ENCODE measurements around the gene TBX4.

Gene TBX4

DNA sequence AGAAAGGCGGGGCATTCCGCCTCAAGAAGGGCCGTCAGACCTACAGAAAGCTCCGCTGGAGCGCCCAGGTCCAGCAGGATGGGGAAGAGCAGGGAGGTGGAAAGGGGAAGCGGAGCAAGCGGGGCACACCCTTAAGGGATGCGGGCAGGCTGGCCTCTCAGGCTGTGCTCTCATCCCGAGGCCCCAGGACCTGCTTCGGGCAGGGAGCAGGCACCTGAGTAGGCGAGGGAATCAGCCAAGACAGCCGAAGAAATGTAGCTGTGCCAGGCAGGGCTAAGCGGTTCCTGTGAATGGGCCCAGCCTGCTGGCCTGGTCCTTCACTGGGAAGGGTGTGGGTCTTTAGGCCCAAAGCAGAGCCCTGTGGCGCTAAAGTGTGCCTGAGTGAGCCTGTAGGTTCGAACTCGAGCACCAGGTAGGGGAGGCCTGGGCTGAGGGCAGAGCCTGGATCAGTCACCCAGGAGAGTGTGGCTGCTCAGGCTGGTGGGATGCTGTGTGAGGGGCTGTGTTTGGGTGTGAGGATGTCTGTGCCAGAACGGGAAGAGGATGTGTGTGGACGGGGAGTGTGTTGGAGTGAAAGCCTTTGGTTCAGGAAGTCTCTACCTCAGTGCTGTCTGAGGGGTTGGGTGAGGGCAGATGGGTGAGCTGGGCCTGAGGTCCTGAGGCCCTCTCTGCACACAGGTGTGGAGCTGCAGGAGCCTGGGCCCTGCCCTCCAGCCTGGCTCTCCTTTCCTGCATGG, 3.3 kb downstream of the TBX4 start:
- no peak for ATAC-seq

DNA sequence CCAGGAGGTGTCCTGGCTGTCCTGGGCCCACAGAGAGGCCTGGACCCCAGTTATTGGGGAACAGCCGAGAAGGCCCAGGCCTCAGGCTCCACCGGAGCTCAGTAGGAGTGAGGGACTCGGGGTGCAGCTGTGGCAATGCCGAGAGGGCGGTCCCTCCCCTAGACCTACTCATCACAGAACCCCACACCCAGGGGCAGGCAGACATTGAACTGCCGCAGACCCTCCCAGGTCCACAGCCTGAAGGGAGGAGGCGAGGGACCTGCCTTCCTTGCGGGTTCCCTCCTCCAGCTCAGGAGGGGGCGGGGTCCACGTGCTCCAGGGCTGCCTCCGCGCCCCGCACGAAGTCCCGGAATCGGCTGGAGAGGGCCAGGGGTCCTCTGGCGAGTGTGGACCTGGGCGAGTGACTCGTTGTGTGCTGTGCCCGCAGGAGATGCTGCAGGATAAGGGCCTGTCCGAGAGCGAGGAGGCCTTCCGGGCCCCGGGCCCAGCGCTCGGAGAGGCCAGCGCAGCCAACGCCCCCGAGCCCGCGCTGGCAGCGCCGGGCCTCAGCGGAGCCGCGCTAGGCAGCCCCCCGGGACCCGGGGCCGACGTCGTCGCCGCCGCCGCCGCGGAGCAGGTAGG, 3.9 kb downstream of the TBX4 start:
- ATAC-seq: no peak

DNA sequence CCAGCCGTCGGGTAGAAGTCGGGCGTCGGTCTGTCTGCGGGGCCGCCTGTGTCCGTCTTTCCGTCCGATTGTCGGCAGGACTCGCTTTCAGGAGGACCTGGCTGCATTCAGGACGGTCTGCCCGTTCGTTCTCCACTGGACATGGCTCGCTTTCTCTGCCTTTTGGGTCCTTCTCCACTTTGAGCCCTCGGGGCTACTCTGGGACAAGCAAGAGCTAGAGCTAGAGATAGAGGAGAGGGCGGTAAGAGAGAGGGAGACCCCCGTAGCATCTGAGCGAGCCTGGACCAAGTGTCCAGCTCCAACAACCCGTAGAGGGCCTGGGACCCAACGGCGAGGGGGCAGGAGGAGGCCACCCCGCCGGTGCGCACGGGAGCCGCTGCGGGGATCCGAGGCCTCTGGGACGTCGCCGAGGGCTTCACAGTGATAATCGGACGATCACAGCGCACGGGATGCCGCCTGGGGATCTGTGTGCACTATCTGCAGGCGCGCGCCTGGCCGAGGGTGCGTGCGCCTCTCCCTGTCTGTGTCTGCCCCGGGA, 4.5 kb downstream of the TBX4 start:
- no peak for ATAC-seq

DNA sequence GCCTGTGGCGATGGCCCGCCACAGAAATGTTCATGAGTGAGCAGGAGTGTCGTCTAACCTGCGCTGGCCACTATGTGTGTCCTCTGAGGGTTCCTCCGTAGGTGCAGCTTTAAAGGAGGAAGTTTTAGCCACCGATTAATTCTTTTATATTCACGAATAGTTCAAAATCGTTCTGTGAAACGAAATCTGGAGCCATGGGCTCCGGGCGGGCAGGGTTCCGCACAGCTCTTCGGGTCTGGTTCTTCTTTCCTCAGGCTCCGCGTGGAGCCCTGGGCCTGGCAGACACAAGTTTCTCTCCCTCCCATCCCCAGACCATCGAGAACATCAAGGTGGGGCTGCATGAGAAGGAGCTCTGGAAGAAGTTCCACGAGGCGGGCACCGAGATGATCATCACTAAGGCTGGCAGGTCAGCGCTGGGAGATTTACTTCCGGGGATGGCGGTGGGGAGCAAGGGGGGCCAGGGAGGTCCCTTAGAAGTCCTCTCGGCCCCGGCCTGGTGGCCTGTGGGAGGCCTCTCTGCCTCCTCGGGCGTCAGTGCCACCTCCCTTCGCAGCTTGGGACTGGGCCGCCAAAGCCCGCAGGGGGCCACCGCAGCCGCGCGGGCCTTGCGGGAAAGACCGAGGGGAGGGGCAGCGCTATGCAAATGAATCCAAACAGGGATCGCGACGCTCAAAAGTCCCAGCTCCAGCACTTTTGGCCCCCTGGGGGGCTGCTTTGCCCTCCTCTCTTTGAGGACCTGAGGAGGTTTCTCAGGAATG, 5.2 kb downstream of the TBX4 start:
- ATAC-seq: no peak

DNA sequence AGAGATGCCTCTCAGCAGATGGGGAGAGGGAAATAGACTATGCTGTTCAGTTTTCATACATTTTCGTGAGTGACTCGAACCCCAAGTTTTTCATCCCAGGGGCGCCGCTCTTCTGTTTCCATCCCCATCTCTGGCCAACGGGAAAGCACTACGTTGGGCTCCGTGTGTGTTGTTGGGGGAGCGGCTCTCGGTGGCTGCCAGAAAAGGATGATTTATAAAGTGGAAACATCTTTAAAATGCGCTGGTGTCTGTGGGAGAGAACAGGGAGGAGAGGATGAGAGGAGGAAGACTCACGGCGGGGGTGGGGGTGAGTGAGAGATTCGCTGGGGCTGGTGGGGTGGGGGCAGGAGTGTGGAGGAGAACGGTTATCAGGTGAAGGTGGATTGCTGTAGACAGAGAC, 5.8 kb downstream of the TBX4 start:
- ATAC-seq: no peak

DNA sequence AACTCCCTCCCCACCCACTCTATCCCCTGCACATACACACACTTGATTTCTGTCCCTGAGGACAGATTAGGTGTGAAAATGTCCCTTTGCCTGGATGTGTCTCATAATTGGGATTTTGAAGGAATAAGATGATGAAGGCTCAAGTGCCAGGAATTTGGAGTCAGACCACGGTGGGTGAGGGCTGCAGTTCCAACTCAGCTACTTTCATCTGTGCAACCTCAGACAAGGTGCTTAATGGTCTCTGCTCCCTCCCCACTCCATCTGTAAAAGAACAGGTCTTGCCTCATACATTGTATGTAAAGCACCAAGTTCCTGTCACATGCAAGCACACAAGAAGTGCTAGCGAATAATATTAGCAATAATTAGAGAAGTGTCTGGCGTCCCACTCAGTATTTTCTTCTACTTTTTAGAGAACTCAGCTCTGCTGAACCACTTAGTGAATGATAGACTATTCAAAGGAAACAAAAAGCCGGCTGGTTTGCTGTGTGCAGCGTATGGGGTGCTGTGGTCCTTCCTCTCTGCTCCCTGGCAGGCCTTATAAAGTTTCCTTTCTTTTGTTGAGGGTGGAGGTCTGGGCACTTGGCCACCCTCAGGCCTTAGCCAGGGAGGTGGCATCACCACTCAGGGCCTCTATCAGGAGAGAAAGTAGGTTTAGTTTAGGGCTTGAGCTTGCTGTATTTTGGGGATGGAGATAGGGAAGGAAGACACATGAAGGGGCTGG, 6.4 kb downstream of the TBX4 start:
- no peak for ATAC-seq

DNA sequence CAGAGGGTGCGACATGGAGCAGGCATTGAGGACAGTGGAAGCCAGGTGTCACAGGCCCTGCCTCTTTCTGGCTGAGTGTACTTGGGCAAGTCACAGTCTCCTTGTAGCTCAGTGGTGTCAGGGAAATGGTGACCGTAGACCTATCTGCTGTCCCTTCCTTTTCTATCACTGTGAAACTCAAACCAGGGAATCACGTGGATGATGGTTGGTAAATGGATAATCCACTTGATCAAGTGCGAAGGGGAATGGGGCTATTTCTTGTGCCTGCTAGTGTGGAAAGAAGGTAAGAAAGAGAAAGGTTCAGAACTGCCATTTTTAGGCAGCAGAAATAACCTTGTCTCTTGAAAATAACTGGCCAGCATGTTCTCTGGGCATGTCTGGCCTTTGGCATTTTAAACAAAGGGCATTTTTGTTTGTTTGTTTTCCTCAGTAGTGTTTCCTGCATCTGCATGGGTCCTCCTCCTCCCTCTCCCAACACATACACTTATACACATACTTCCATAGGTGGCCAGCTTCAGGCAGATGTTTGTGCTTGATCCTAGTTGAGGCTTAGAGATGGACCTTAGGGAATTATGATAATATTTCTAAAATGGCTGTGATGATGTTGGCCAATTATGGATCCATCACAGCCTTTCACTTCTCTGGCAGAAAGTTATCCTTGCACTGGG, 7.1 kb downstream of the TBX4 start:
- no peak for ATAC-seq

DNA sequence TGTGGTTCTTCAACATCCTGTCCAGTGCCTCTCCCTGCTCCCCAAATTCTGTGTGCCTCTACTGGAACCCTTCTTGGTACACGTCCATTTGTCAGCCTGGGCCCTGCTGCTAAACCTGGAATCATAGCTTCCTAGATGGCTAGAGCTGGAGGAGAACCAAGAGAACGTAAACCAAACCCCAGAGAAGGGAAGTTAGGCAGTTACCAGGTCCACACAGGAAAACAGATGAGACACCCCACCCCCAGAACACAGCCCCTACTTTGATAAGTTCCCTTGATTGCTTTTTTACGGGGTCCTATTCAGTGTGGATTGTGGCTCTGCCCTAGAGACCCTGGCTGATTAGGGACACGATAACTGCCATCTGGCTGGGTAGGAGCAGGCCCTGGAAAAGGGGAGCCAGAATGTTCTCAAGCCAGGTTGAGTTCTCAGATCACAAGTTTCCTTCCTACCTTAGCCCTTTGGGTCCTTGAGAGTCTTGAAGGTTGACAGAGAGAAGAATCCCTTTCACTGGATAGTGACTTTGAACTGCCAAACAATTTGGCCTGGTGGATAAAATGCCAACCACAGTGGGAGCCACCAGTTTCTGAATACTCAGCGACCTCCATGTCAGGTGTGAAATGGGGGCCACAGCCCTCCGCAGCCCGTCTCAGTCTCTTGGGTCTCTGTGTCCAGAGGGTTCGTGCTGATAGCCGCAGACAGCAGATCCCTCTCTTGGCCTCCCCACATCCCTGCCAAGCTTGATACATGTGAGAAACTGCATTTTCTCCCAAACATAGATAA, 7.9 kb downstream of the TBX4 start:
- ATAC-seq: no peak

DNA sequence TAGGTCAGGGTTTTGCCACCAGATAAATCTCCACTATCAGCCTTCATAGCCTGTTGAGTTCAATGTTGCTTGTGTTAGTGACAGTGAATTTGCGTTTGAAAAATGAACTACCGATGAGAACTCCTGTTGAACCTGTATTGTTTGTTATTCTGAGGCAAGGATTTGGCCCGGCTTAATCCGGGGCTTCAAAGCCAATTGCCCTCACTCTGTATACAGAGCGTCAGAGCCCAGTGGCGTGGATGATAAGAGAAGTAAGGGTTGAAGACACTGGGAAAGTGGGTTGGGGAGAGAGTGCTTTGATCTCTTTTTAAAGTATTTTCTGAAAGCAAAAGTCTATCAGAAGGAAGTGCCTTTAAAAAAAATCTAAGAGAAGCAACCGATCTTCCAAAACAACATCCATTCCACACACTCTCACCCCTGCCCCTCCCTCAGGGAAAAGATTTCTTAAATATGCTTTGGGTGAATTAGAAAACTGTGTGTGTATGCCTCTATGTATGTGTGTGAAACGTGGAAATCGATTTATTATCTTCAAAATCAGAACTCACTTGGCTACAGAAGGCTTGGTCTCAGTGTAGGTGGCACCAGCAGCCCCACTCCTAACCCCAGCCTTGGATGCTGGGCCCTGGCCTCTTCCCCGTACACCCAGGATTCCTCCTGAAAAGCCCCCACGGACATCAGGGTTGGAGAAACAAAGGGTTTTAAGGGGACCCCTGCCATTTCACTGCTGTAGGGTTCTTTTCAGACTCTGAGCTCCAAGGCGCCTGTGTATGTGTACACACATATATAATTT, 8.8 kb downstream of the TBX4 start:
- ATAC-seq: no peak

DNA sequence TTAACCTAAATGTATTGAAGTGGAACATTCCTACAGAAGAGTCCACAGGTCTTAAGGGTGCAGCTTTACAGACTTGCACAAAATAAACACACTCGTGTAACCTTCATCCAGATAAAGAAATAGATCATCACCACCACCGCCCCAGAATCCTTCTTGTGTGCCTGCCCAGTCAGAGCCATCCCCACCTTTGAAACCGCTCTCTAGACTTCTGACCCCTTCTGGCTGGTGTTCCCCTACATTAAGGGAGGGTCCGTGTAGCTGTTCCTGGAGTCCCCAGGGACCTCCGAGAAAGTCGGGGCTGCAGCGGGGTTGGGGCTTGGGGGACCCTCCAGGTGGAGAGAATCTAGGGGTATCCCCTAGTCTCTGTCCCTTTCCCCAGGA, 9.4 kb downstream of the TBX4 start:
- no peak for ATAC-seq

DNA sequence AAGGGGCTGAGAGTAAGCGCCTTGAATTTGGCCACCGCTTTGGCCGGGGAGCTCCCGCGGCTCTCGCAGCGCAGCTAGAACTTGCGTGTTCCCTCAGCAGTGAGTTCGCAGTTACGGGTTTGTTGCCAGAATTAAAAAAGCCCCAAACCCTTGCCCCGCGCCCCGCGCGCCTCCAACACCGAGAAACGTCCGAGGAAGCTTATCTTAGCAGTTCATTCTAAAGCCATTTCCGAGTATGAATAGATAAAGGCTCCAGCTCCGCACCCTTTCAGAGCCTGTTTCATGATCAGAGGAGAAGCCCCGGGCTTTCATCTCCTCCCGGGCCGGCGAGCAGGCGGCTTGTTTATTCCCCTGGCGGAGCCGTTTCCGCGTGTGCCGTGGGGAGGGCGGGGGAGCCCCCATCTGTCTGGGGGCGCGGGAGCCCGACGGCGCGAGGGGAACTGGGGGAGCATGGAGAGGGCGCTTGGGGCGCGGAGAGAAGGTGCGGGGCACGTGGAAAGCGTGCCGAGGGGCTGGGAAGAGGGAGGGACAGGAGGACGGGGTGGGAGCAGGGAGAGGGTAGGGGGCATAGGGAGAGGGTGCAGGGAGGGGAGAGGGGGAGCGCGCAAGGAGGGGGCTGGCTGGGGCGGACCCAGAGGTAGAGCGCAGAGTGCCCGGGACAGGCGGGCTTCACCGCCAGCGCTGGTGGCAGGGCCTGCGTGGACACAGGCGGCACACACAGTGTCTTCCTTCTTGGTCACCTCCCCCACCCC, 9.9 kb downstream of the TBX4 start:
- no peak for ATAC-seq

DNA sequence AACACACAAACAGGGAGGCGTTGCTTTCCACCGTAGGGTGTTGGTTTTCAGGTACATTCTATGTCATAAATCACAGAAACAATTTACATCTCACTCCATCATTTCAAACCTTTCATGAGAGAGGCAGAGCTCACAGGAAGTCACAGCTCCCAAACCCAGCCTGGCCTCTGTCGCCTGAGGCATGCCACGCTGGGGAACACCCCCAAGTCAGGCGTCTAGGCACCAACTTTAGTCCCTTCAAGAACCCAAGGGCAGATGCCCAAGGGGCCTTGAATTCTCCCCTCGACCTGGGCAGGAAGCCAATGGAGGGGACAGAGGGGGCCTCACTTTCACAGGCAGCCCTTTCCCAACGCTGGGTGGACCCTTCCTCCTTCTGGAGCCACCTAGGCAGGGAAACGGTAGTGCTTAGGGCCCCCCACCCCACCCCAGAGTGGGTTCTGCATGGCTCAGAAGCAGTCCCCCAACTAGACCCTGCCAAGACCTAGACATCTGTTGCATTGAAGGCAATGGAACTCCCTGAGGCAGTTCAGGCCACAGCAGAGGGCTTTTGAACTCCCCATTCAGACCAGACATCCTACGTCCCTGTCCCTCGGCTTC, 10.6 kb downstream of the TBX4 start:
- ATAC-seq: no peak

DNA sequence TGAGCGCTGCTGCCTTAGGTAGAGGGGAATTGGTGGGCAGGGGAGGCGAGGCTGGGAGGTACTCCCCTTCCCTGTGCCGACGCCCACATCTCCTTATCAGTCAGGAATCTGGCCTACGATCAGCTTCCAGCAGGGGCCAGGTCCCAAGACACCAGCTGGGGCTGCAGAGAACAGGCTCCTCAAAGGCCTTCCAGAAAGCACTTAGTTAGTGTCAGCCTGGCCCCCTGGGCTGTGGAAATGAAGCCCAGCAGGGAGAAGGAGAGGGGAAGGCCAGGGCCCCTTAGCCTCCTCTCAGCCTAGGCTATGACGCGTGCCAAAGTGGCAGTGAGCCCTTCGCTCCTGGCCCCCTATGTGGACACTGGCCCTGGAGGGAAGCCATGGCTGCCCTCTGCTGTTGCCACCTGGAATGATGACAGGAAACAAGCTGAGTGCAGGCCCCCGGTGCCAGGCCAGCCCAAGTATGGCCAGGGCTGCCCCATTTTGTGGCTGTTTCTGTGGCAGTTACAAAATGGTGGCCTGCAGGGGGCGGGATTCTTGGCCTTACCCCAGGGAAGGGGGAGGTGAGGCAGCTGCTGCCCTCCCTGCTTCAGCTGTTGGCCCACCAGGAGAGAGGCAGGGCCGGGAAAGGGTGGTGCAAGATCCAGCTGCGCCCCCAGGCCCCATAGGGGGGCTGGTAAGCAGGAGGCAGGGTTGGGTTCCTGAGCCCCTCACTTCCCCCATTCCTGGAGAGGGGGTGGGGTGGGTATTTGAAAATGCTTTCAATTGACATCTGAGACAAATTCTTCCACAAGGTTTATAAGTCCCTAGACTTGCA, 11.3 kb downstream of the TBX4 start:
- no peak for ATAC-seq

DNA sequence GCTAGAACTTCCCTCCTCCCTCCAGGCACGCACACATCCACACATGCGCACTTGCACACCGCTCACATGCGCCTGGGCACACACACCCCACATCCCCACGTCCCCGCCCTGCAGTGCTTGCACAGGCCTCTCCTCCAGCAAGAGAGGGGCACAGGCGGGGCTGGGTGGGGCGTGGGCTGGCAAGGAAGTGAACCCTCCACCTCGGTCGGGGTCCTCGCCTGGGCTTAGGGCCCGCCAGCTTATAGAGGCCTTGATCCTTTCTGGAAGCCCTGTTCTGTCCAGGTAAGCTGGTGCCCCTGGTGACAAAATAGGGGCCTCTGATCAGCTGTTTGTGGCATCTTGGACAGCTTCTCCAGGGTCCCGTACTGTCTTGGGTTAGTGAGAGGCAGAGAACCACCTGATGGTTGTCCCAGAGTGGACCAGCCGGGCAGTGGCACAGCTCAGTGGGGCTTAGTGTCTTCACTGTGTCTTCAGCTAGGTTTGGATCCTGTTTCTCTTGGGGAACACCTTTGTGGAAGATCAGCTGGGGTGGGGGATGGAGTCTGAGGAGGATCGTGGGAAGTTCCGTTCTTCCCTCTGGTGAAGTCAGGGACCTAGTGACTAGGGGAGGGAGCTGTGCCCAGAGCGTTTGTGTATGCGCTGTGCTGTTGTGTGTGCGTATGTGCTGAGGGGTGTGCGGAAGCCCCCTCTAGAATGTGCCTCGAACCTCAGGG, 12.1 kb downstream of the TBX4 start:
- ATAC-seq: no peak

DNA sequence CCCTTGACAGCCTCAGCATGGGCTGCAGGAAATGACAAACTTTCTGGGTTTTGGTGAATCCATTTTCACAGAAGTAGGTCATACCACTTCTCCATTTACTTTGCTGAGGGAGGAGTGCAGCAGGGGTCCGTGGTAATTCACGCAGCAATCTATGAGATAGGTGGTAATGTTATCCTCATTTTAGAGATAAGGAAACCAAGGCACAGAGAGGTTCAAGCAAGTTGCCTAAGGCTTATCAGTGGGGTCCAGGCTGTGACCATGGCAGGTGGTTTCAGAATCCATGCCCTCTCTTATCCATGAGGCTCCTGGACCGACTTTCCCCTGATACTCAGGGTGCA, 12.6 kb downstream of the TBX4 start:
- ATAC-seq: no peak

DNA sequence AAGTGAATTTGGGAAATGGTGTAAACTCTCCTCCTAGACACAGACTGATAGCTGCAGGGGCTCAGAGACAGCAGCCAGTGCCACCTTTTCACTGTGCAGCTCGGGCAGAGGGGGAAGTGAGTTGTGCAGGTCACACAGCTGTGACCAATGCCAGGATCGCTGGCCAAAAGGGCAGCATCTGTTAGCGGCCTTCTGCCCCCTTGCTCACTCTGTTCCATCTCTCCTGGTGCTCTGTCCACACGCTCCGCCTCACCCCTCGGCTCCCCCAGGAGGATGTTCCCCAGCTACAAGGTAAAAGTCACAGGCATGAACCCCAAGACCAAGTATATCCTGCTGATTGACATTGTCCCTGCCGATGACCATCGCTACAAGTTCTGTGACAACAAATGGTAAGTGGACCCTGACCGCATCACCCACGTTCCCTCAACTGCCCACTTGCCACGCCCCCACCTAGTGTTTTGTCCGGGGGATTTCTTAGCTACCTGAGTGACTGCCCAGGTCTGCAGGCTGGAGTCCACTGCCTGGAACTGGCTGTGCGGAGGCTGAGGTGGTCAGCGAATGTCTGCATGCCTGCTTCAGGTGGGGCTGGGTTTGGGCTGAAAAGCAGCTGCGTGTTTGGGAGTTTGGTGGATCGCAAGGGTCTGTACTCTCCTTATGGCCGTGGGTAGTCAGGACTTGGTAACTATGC, 13.5 kb downstream of the TBX4 start:
- ATAC-seq: no peak

DNA sequence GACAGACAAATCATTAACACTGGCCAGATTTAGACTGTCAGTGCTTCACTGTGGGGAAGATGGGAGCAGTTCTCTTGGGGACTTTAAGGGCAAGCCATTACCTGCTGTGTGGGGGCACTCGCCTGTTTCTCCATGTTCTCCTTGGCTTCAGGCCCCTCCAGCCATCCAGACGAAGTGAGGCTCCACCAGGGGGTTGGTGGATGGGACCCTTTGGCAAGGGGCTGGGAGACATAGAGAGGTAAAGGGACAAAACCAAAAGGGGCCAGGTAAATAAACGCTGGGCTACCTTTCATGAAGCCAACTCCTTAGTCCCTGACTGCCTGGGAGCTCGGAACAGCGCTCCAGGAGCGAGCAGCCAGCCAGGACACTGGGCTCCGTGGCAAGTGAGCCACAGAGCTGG, 14.0 kb downstream of the TBX4 start:
- ATAC-seq: no peak

Measured in activated CD4-positive, CD25-positive, alpha-beta regulatory T cell treated with anti-CD3 and anti-CD28 coated beads, Interleukin-2, amount 50 U/mL, for 24 hours (primary cell).